Keratinocyte (primary cell): Measurements from ENCODE around the gene ATP6V1C2.
"Not testable (repeated sequence)": the region's sequence is repeated elsewhere in the genome, so short reads cannot be mapped to it uniquely, and the experiment has no call there.

Source experiments
- EZH2 ChIP-seq: IDR thresholded peaks from one replicate; pipeline ENCODE4 v1.6.1; 2012; ENCODE audit warnings: inconsistent platforms, mild to moderate bottlenecking, low read length, moderate library complexity
- TF ChIP-seq, protein P1 (sequence below), 3 experiments: IDR thresholded peaks in 1 of 3; conservative IDR thresholded peaks in 1 of 3; optimal IDR thresholded peaks in 1 of 3; 2 replicates in 2 of 3; 3 replicates in 1 of 3; pipeline versions ENCODE3 to v1.5.1; 2011; ENCODE audit warnings: low read length in 3 of 3, mild to moderate bottlenecking in 3 of 3, moderate library complexity in 2 of 3, control low read depth in 1 of 3, inconsistent platforms in 1 of 3; ENCODE audit not compliant: insufficient read depth in 2 of 3; ENCODE audit errors: extremely low read depth in 1 of 3

GRCh38 chr2:10780821-10781220 lies 59.4 kb downstream of the ATP6V1C2 start:
- TF ChIP-seq, protein P1, sequence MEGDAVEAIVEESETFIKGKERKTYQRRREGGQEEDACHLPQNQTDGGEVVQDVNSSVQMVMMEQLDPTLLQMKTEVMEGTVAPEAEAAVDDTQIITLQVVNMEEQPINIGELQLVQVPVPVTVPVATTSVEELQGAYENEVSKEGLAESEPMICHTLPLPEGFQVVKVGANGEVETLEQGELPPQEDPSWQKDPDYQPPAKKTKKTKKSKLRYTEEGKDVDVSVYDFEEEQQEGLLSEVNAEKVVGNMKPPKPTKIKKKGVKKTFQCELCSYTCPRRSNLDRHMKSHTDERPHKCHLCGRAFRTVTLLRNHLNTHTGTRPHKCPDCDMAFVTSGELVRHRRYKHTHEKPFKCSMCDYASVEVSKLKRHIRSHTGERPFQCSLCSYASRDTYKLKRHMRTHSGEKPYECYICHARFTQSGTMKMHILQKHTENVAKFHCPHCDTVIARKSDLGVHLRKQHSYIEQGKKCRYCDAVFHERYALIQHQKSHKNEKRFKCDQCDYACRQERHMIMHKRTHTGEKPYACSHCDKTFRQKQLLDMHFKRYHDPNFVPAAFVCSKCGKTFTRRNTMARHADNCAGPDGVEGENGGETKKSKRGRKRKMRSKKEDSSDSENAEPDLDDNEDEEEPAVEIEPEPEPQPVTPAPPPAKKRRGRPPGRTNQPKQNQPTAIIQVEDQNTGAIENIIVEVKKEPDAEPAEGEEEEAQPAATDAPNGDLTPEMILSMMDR (optimal IDR thresholded peaks at IDR 0.05 in 1 of 3, IDR thresholded peaks at IDR 0.05 in 1 of 3, conservative IDR thresholded peaks at IDR 0.05 in 1 of 3; ENCODE audit: extremely low read depth in 1 of 3, insufficient read depth in 2 of 3, low read length in 3 of 3) = not testable (repeated sequence)
- TF ChIP-seq EZH2 = not testable (repeated sequence)
